ENCODE measurements around the gene EEF1AKMT2. TPM values are rescaled to one million over a fixed set of nuclear protein-coding genes. Genes with fewer than 3 reads are reported as not detected.

Gene EEF1AKMT2
- total RNA-seq, 1 donor from 2014 or later, result 14.1 TPM

DNA sequence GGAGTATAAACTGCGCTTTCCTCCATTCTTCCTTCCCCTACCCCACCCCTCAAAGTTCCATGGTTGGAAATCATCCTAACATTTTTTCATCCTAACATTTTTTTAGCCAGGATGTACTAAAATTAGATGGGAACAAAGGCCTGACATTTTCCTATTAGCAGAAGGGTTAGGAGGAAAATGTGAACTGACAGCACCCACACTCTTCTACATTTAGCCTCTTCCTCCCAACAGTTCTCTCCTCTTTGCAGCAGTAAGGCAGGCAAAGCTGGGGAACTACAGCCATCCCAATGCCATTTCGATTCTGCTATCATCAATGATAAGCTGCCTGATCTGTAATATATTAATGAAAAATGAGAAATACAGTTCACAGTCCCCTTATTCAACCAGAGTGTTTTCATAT lies 36.1 kb downstream of the EEF1AKMT2 start:
- Histone ChIP-seq H3K27me3 (ENCODE audit: low read depth) (no peaks in the 10 kb centered on the region), H3K4me3 (no peak overlapping the region), H3K27ac (peak overlapping the region; percentile 3), H3K9me3 (no peaks in the 10 kb centered on the region), H3K4me1 (no peaks in the 10 kb centered on the region), H3K36me3 (peaks cover 23% of the 10 kb centered on the region)
- DNase-seq (no peak), ATAC-seq (no peak)
- intact Hi-C loops (cut with DNase I), result no loop called here
- TF ChIP-seq, protein P1, sequence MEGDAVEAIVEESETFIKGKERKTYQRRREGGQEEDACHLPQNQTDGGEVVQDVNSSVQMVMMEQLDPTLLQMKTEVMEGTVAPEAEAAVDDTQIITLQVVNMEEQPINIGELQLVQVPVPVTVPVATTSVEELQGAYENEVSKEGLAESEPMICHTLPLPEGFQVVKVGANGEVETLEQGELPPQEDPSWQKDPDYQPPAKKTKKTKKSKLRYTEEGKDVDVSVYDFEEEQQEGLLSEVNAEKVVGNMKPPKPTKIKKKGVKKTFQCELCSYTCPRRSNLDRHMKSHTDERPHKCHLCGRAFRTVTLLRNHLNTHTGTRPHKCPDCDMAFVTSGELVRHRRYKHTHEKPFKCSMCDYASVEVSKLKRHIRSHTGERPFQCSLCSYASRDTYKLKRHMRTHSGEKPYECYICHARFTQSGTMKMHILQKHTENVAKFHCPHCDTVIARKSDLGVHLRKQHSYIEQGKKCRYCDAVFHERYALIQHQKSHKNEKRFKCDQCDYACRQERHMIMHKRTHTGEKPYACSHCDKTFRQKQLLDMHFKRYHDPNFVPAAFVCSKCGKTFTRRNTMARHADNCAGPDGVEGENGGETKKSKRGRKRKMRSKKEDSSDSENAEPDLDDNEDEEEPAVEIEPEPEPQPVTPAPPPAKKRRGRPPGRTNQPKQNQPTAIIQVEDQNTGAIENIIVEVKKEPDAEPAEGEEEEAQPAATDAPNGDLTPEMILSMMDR (IDR thresholded peaks at IDR 0.05), result no peak

DNA sequence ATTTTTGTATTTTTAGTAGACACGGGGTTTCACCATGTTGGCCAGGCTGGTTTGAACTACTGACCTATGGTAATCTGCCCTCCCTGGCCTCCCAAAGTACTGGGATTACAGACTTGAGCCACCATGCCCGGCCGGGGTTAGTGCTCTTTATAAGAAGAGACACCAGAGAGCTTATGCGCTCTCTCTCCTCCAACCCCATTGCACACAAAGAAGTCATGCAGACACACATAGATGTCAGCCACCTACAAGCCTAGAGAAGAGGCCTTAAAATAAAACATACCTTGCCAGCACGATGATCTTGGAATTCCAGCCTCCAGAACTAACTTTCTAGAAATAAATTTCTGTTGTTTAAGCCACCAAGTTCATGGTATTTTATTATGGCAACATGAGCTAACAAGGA lies 37.5 kb downstream of the EEF1AKMT2 start:
- ATAC-seq, result no peak
- intact Hi-C loops (cut with DNase I), result no loop called here
- H3K4me1 ChIP-seq, result no peaks in the 10 kb centered on the region
- H3K36me3 ChIP-seq, result peaks cover 10% of the 10 kb centered on the region
- no peaks in the 10 kb centered on the region for H3K27me3 ChIP-seq (ENCODE audit: low read depth)
- H3K9me3 ChIP-seq, result no peaks in the 10 kb centered on the region
- no peak overlapping the region for H3K4me3 ChIP-seq
- H3K27ac ChIP-seq, result no peak overlapping the region
- no peak for DNase-seq
- TF ChIP-seq, protein P1 (IDR thresholded peaks at IDR 0.05), result no peak

DNA sequence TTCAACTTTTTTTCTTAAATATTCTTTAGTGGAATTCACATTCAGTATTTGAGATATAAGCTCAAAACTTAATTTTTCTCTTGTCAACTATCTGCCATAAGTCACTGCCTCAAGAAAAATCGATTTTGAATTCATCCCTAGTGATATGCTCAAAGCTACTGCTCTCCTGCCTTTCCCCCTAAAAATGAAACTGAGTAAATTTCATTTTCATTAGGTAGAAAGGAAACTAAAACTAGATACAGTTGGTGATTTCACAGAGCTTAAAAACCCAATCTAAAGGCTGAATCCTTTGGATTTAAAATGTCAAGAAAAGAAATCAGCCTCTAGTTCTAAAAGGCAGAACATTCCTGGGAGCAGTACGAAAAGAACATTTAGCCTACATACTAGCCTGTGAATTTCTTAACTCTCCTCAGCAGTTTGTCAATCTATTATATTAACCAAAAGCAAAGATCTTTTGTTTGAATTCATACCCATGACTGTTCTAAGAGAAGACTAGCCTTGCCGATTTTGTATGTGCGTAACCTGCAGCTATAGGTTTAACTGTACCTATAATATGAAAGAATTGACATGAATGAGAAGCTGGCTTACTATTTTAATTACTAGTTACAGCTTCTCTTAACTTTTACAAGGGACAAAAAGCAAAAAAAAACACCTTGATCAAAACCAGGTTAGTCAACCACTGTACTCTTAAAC lies 42.6 kb downstream of the EEF1AKMT2 start:
- Histone ChIP-seq H3K4me1 (peaks cover 15% of the 10 kb centered on the region), H3K4me3 (no peak overlapping the region), H3K36me3 (peaks cover 12% of the 10 kb centered on the region), H3K9me3 (no peaks in the 10 kb centered on the region), H3K27me3 (ENCODE audit: low read depth) (no peaks in the 10 kb centered on the region), H3K27ac (no peak overlapping the region)
- intact Hi-C loops (cut with DNase I), result loop anchor here (10.0 kb wide), 2 partner anchors 114 to 214 kb away; no protein-coding TSS in a partner anchor
- TF ChIP-seq, protein P1 (IDR thresholded peaks at IDR 0.05), result no peak
- no peak for DNase-seq
- ATAC-seq, result no peak

DNA sequence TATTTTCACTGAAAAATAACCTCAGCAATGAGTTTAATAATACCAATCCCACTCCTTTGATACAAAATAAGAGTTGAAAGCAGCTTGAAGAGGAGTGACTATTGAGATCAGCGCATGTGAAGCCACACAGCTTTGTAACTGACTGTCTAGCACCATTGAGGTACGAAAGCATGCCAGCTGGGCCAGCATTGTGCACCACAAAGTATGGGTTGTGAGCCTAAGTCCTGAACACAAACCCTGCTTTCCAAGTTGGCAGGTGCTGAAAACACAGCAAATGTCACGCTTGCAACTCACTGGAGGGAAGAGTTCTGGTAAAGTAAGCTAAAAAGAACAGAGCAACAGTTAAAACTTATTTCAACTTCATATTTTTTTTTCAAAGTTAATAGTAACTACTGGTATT lies 43.5 kb downstream of the EEF1AKMT2 start:
- Histone ChIP-seq H3K9me3 (no peaks in the 10 kb centered on the region), H3K27me3 (ENCODE audit: low read depth) (no peaks in the 10 kb centered on the region), H3K4me3 (no peak overlapping the region), H3K4me1 (peaks cover 15% of the 10 kb centered on the region), H3K36me3 (peaks cover 12% of the 10 kb centered on the region), H3K27ac (no peak overlapping the region)
- TF ChIP-seq, protein P1 (IDR thresholded peaks at IDR 0.05), result no peak
- DNase-seq (no peak), ATAC-seq (no peak)
- intact Hi-C loops (cut with DNase I), result loop anchor here (10.0 kb wide), 2 partner anchors 113 to 213 kb away; no protein-coding TSS in a partner anchor

DNA sequence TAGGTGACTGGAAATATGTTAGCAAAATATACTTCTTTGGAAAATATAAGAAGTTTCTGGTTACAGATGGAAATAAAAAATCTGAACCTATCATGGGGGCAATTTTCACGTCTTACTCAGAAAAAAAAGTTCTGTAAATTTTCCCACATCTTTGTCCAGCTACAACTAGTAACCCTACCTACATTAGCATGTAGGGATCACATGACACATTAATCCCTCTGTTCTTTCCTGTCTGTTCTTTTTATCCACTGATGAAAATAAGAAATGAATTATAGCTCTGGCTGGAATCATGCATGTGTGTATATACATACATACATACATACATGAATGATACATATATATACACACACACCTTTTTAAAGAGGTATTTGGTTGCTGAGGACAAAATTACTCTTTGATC lies 43.9 kb downstream of the EEF1AKMT2 start:
- H3K27me3 ChIP-seq (ENCODE audit: low read depth), result no peaks in the 10 kb centered on the region
- peaks cover 12% of the 10 kb centered on the region for H3K36me3 ChIP-seq
- intact Hi-C loops (cut with DNase I), result loop anchor here (10.0 kb wide), 2 partner anchors 113 to 213 kb away; no protein-coding TSS in a partner anchor
- TF ChIP-seq, protein P1 (IDR thresholded peaks at IDR 0.05), result no peak
- H3K4me3 ChIP-seq, result no peak overlapping the region
- H3K9me3 ChIP-seq, result no peaks in the 10 kb centered on the region
- DNase-seq, result no peak
- ATAC-seq, result no peak
- no peak overlapping the region for H3K27ac ChIP-seq
- peaks cover 16% of the 10 kb centered on the region for H3K4me1 ChIP-seq

Data from lower lobe of right lung (tissue), 2 donors.